LHCN-M2 (cell line): ENCODE results near the gene BAHD1. TPM values are rescaled to one million over a fixed set of nuclear protein-coding genes. Genes with fewer than 3 reads are reported as not detected.
A peak's percentile ranks its signal among the peaks of the same experiment; 100 is the strongest.

Experiments
- DNase-seq: peaks from one replicate; pipeline ENCODE4 v3.0.0-alpha.2; 2012; ENCODE audit warnings: low read depth
- total RNA-seq: library from RNA; depleted of rRNA; stranded (reverse); fragments of >200 nt; gene quantifications from 2 replicates; pipeline ENCODE4 v1.2.3, GENCODE V29; 2014; rRNA removed

BAHD1 gene
- total RNA-seq, 1 experiment from 2014 or later = 8.3 TPM

DNA sequence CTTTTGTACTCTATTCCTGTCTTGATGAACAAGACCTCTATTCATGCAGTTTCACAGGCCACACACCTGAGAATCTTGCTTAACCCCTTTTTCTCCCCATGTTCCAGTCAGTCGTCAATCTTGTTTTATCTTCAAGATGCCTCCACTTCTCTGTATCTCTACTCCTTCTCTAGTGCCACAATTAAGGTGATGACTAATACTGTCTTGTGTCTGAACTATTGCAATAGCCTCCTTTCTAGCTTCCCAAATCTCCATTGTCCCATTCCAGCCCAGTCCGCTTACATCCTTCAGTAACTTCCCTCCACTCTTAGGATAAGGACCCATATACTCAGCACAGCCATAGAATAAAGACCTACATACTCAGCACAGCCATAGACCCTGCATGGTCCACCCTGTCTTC is 54.8 kb downstream of the BAHD1 start:
- DNase-seq = no peak

DNA sequence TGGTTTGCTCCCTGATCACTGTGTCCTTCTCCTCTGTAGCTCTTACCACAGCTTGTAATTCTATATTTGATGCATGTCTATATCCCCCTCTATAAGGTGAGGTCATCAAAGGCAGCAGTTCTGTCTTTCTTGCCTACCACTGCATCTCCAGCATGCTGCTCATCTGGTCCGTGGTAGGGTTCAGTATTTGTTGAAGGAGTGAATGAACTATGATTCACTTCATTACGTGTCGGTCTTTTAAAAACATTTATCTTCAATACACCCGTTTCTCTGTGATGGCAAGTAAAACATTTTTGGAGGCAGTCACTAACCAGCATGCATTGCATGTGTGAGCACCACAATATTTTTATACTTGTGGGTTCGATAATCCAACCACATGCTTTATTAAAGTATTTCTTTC is 57.7 kb downstream of the BAHD1 start:
- DNase-seq = peak; percentile 77

DNA sequence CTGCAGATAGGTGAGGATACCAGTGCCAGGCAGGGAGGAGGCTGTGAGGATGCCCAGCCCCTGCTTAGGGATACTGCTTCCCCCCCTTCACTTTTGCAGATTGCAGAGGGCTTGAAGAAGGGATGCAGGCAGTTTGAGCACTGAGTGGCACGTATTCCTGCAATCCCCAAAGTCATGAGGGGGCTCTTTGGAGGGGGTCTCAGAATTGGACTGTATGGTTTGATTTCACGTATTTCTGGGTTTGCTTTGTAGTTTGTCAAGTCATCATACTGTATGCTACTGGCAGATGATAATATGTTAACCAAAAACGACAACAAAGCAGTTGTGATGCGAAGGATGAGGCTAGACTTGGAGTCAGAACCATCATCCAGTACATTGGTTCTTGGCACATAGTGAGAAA is 58.1 kb downstream of the BAHD1 start:
- DNase-seq = peak; percentile 27

DNA sequence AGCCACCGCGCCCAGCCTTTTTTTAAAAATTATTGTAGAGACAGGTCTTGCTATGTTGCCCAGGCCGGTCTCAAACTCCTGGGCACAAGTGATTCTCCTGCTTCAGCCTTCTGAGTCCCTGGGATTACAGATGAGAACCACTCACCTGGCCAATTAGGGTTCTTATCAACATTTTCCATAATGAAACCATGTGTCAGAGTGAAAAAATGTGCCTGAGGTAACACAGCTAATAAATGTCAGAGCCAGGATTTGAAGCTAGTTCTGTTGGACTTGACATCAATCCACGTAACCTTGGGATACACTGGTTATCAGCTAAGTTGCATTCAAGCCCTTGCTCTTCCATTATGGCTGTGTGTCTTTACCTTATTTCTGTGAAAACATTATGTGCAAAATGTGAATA is 59.2 kb downstream of the BAHD1 start:
- no peak for DNase-seq

DNA sequence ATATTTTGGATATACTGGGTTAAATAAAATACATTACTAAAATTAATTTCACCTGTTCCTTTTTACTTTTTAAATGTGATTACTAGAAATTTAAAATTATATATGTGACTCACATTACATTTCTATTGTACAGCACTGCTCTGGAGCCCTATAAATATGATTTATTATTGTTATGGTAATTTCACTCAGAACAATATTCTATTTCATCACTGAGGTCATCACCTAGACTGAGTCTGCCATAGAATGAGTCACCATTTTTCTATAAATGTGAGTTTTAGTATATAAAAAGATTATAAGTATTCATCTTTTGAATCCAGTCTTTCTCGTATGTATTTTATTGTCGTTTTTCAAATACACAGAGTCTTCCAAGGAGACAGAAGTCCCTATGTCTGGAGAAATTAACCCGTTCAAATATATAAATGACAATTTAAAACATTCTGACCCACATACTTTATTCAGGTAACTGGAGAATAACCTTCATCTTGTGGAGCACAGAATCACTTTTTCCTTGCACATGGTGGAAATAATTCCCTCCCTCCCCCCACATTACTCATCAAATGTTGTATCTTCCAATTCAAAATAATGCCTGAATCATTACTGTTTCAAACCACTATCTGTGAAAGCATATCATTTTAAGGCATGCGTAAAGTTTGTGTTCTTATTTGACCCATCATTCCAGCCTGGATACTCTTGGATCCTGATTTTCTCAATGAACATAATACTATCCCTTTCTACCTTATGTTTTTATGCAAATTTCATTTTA is 60.0 kb downstream of the BAHD1 start:
- peak; percentile 51 for DNase-seq

DNA sequence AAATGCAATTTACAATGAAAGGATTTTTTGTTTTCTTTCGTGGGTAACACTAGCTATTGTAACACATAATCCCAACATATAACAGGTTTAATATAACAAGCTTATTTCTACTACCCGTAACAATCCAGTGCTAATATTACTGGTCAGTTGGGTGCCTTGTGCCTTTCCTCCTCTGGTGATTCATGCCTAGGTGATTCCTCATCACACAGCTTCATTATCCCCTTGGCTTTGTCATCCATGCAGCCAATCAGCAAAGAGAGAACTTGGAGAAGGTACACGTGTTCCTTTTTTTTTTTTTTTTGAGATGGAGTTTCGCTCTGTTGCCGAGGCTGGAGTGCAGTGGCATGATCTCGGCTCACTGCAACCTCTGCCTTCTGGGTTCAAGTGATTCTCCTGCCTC is 60.7 kb downstream of the BAHD1 start:
- no peak for DNase-seq

DNA sequence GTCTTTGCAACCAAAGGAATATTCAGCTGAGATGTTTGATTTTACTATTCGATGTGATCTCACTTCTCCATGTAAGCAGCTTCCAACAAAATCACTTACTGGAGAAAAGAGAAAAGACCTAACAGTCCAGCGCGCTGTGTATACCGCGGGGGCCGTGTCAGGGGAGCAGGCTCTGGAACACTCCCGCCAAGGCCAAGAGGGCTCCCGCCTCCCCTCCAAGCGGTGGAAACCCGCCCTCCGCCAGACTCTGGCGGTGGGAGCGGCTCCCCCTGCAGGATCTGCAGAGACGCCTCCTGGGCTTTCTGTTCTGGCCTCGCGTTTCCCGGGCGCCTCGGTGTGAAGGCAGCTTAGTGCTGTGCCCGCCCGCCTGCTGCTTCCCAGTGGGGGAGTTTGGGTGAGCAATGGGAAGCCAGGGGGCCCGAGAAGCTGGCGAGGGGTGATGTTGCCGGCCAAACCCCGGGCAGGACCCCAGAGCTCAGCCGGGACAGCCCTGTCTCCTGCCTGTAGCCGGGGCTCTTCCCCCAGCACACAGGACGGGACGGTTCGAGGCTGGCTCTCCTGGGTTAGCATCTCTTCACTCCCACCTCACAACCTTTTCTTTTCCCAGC is 66.3 kb downstream of the BAHD1 start:
- peak; percentile 60 for DNase-seq

DNA sequence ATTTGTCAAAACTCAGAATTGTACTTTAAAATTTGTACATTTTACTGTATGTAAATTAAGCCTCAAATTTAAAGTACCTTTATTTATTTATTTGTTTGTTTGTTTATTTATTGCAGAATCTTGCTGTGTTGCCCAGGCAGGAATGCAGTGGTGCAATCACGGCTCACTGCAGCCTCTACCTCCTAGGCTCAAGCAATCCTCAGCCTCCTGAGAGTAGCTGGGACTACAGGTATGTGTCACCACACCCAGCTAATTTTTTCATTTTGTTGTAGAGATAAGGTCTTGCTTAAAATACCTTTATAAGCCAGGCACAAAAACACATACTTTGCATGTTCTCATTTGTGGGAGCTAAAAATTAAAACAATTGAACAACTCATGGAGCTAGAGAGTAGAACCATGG is 67.5 kb downstream of the BAHD1 start:
- DNase-seq = no peak

DNA sequence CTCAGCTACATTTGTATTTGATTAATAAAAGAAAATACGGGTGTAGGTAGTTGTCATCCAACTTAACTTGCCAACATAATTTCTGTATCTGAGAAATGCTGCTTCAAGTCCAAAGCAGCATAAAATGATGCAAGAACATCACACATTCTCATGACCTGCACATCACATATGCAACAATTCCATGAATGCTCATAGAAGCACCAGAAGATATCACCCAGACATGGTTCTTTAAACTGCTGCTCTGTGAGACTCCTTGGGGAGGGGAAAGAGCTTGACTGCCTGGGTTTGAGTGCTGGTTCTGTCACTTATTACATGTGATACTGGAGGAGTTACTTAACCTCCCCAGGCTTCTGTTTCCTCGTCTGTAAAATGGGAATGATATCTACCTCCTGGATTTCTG is 69.4 kb downstream of the BAHD1 start:
- no peak for DNase-seq

DNA sequence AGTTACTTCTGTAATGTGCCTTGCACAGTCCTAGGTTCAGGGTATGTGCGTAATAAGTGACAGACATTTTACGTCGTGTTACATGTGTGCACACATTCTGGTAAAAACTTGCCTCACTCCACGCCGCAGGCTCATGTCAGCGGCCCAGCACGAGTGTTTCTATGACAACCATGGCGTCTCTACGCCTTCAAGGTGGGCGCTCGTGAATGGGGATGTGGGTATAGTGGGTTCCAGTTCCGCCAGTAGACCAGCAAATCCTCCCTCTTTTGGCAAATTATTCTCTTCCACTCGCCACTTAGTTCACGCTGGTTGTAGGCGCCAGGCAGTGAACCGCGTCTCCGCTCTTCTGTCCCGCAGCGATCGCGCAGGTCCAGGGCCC is 70.3 kb downstream of the BAHD1 start:
- DNase-seq = no peak

DNA sequence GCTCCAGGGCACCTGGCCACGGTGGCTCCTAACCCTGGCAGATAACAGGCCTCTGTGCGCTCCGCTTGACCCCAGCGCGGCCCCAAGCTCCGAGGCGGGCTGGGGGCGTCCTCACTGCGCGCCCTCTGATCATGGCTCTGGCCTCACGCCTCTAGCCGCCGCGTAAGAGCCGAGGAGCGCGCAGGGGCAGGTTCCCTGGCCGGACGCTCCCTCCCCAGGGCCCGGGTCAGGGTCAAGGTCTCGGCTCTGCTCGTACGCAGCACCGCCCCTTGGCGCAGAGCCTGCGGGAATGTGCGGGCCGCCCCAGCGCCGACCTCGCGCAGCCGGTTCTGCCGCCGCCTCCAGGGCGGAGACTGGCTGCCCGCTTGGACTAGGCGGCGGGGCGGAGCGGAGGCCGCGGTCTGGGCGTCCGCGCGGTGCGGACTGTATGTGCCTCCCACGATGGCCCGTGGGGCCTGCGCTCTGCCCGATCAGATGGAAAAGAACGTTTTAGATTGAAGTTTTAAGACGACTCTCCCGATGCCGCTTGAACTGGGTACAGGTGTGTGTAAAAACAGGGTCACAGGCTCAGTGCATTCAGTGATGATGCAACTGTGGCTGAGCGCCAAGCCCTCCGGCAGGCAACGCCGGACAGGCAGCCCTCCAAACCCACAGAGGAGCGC is 70.8 kb downstream of the BAHD1 start:
- peak; percentile 11 for DNase-seq

DNA sequence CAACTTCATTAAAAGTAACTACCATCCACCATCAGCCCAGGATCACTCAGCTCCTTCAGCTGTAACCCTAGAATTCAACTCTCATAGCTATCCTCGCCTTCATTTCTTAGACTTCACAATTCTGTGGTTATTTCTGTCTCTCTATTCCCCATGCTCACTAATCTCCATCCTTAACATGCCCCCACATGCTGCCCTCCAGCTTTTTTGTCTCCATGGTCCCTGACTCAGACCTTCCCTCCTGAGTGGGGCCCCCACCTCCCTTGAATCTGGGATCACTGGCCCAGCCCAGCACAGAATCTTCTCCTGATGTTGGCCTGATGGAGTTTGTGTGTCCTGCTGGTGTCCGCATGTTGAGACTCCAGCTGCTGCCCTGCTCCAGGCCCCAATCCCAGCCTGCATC is 71.7 kb downstream of the BAHD1 start:
- no peak for DNase-seq

DNA sequence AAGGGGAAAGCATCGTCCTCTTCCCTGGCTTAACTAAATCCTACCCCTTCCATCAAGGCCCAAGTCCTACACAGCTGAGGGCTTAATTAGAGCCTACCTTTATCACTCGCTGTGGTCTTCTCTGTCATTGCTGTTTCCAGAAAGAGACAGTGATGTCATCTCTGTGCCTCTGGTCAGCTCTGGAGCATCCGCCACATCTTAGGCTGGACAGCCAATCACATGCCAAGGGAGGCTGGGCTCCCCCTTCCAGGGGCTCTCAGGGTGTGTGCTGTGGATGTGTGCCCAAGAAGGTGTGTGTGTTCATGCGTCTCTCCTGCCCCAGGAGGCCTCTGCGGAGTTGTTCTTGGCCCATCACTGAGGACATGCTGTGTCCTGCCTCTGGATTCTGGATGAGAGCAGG is 72.9 kb downstream of the BAHD1 start:
- no peak for DNase-seq

DNA sequence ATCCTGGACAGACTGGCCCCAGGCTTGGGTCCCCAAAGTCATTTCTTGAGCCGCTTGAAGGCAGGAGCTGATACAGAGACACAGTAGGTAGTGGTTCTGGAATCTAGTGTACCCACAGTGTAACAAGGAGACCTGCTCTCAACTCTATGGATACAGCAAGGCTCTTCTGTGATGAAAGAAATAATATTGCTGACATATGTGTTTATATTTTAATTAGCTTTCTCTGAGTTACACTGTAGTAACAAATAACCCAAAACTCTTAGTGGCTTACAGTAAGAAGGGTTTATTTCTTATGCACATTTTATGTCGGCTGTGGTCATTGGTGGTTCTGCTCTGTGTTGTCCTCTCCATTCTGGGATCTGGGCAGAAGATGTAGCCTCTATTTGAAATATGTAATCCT is 75.6 kb downstream of the BAHD1 start:
- DNase-seq = no peak

Other genes starting within 250 kb of the BAHD1 start
- gene PAK6, start 201.9 kb upstream of the BAHD1 start, total RNA-seq = under 0.01 TPM in 1 of 2 replicates, not detected in the other
- gene ANKRD63, start 157.9 kb upstream of the BAHD1 start, total RNA-seq = not detected in 2 replicates
- 0.75 and 1.9 TPM in 2 replicates for gene PLCB2, start 133.0 kb upstream of the BAHD1 start, total RNA-seq
- 16.4 and 19.7 TPM in 2 replicates for gene INAFM2, start 117.3 kb upstream of the BAHD1 start, total RNA-seq
- 9.8 and 12.1 TPM in 2 replicates for gene CCDC9B, start 100.0 kb upstream of the BAHD1 start, total RNA-seq
- gene PHGR1, start 89.9 kb upstream of the BAHD1 start, total RNA-seq = not detected in 2 replicates
- gene DISP2, start 82.7 kb upstream of the BAHD1 start, total RNA-seq = 1.2 and 1.3 TPM in 2 replicates
- gene KNSTRN, start 58.2 kb upstream of the BAHD1 start, total RNA-seq = 121 and 125 TPM in 2 replicates
- gene IVD, start 35.2 kb upstream of the BAHD1 start, total RNA-seq = 26.2 and 32.3 TPM in 2 replicates
- 27.9 and 30.1 TPM in 2 replicates for gene CHST14, start 30.0 kb downstream of the BAHD1 start, total RNA-seq
- gene CCDC32, start 124.1 kb downstream of the BAHD1 start, total RNA-seq = 12.9 and 14.1 TPM in 2 replicates
- gene RPUSD2, start 128.3 kb downstream of the BAHD1 start, total RNA-seq = 11.5 and 12.6 TPM in 2 replicates
- 63.7 and 65.0 TPM in 2 replicates for gene KNL1, start 153.3 kb downstream of the BAHD1 start, total RNA-seq